HG03097 (cell line): ENCODE data around the gene ATXN1.
"Not testable (repeated sequence)": the region's sequence is repeated elsewhere in the genome, so short reads cannot be mapped to it uniquely, and the experiment has no call there.

Source experiments
- ATAC-seq: cut with Tn5 transposase; IDR thresholded peaks from one replicate; pipeline ENCODE4 v1.9.1; 2021; ENCODE audit not compliant: unreplicated experiment, low FRiP score

ATXN1 gene

DNA sequence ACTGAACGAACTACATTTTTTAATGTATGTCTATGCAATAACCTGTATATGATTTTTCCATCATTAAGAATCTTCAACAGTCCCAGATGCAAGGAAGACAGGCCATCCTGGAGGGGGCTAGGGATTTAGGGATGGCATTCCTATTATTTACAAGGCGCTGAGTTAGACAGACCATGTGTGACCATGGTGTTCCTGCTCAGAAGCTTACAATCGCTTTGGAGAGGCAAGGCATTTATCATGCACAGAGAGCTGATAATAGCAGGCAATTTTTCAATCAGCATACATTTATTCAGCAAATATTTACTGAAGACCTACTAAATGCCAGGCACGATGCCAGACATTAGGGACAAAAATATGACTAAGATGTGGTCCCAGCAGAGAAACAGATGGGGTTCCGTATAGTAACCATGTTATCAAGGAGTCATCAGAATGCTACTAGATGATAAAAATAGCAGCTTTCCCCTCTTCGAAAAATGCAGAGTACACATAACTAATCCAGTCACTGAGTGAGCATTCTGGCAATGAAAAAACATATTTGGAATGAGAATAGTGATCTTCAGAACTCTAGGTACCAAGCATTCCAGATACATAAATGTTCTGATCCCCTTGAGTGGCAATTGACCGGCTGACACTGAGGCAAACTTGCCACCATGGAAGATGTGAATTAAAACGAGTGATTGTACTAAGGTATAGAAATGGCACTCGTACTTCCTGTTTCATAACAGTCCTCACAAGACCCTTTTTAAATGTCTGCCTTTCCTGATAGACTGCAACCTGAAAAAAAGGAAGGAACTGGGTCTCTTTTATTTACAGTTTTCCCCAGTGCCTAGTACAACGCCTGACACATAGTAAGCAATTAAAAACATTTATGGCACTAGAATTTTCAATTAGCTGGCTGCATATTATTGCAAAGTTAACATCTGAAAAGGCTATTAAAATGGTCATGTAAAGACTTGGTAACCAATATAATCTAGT, 135.7 kb downstream of the ATXN1 start:
- no peak for ATAC-seq

DNA sequence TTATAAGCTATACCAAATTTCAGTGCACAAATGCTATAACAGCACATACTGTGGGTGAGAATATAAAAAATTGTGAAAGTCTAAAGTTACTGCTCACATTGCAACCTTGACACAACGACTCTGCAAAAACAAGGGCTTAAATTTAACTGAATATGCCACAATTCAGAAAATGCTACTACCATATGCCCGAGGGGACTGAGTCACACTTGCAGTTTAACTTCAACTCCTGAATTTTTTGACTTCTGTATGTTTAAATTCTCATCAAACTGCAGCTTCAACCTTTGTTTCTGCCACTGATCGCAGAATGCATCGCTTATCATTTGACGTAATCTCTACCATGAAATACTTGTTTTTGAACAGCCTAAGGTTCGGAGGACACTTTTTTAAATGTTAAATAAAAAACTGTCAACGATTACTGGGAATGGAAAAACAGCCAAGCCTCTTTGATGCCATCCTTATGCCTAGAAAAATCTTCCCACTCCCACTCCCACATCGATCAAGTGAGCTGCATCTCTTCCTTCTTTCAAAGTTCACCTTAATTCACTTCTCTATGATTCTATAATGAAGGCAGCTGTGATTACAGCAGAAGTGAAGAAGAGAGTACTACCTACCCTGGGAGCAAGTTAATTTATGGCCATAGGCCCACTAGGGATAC, 136.5 kb downstream of the ATXN1 start:
- no peak for ATAC-seq

- ATAC-seq, result no peak
Measured at GRCh38 chr6:16623731-16624130, 137.5 kb downstream of the ATXN1 start.

GRCh38 chr6:16623029-16623653, 138.1 kb downstream of the ATXN1 start:
- no peak for ATAC-seq

DNA sequence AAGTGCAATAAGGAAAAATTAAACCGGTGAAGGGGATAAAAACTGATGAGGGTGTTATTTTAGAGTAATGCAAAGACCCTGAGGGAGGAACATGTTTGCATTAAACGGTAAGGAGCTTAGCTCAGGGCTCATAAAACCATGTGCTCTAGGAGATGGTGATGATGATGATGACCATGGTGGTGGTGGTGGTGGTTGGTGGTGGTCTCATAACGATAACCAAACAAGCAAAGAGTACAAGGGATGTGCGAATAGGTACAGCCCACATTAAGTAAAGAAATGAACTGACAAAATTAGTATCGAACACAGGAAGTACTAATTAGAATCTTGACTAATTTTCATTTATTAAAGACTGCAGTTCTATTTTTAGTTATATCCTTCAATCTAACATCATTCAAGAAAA, 139.1 kb downstream of the ATXN1 start:
- no peak for ATAC-seq

DNA sequence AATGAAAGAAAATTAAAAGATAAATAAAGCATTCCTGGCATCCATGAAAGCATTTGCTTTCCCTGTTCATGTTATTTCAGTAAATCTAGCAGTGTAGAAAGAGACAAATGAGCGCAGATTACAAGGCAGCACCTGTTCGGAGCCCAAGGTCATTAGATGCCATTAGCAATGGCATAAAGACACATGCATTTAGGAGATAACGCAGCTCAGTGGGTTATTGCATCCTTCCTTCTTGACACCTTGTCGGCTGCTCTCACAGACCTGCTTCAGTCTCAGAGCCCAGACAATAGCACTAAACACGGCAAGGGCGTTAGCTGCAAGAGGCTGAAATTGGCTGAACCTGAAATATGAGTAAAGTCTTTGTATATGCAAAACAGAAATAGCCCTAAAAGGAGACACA, 140.3 kb downstream of the ATXN1 start:
- no peak for ATAC-seq

DNA sequence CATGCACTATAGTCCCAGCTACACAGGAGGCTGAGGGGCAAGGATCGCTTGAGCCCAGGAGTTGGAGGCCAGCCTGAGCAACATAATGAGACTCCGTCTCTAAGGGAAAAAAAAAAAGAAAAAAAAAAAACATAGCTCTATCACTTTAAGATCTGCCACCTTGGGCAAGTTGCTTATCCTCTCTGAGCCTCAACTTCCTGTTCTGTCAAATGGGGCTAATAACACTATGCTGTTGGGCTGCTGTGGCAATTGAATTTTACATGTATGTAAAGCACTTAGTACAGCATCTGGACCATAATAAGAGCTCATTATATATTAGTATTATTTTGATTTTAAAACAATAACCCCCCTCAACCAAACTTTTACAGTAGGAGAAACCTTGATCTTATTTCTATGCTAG, 141.5 kb downstream of the ATXN1 start:
- no peak for ATAC-seq

GRCh38 chr6:16618962-16619361, 142.3 kb downstream of the ATXN1 start:
- no peak for ATAC-seq

DNA sequence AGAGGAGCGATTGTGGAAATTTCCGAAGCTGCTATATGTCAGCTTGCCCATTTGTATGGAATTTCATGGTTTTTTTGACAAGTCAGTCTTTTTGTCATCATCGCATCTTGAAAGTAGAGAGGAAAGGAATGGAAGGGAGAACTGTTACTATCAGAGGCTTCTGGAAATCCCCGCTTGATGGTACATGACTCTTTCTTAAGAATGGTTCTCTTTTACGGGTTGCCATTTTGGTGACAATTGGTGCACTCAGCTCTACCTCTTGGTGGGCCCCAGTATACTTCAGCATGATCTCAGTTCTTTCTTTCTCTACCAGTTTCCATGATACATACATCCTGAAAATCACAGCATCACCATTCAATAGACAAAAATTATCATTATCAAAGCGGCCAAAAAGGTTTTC, 146.0 kb downstream of the ATXN1 start:
- not testable (repeated sequence) for ATAC-seq

DNA sequence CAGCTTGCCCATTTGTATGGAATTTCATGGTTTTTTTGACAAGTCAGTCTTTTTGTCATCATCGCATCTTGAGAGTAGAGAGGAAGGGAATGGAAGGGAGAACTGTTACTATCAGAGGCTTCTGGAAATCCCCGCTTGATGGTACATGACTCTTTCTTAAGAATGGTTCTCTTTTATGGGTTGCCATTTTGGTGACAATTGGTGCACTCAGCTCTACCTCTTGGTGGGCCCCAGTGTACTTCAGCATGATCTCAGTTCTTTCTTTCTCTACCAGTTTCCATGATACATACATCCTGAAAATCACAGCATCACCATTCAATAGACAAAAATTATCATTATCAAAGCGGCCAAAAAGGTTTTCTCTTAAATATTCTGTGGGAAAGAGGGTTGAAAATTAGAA, 147.1 kb downstream of the ATXN1 start:
- not testable (repeated sequence) for ATAC-seq

DNA sequence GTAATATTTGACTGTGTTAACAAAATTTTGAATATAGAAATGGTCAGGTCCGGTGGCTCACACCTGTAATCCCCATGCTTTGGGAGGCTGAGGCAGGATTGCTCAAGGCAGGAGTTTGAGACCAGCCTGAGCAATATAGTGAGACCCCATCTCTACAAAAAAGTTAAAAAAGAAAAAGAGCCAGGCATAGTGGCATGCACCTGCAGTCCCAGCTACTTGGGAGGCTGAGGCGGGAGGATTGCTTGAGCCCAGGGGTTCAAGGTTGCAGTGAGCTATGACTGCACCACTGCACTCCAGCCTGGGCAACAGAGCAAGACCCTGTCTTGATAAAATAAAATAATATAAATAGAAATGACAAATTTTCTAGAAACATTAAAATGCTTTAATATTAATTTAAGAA, 147.8 kb downstream of the ATXN1 start:
- ATAC-seq, result not testable (repeated sequence)

DNA sequence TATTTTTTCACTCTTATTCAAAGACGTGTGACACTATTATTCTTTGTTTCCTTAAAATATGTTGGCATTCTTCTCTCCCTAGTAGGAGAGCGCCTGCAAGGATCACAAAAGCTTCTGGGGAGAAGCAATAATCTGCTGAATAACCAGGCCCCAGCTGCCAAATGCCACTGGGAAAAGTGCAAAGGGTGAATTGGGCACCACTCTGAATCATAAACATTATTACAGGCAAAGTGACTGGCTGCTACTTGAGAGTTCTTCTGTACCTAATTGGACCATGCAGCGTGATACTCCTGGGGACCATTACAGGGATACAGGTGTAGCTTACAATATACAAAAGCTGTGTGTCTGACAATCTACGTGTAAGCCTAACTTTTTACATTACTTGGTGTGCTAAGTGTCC, 152.8 kb downstream of the ATXN1 start:
- ATAC-seq, result no peak

DNA sequence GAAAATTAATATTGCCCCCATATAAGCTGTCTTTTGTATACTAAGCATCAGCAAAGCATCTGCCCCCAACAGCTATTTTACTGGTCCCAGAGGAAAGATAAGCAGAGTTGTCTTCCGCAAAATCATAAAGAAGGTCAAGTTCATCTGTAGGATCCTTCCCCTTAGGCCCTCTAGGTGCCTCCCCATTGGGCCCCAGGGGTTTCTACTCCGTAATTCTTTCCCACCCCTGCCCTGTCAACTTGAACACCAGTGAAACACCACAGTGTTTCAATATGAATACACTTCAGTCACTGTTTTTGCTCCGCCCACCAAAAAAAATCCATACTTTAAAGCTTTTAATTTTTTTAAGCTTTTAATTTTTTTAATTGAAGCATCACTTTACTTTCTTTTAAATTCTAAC, 159.2 kb downstream of the ATXN1 start:
- peak; percentile 58 for ATAC-seq

DNA sequence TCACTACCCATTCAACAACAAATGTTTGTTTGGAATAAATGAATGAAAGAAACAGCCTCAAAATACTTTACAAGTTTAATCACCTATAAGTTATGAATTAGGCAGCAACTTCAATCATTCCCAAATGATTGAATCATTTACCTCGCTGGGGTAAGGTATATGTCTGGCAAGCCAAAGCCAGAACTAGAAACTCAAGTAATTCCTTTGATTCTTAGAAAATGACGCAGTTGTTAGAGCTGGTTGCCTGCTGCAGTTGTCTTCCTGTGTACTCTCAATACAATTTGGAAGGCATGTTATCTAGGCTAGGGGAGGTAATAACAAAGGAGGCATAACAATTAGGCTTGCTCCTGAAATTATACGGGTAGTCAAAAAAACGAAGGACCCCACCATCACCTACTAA, 160.6 kb downstream of the ATXN1 start:
- no peak for ATAC-seq

DNA sequence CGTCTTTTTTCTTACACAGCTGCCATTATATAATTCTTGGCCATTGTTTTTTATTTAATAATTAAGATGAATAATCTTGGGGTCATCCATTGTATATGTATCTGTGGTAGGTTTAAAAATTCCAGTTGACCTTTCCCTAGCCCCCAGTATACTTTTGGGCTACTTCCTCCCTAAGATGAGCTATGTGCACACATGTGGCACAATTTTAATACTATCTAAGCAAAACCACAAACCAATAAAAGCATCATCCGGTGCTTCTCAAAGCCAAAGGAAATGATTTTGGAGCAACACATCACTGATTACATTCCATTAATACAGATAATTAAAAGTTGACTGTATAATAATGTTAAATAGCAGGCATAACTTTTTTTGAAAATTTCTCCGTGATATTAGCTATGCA, 161.2 kb downstream of the ATXN1 start:
- no peak for ATAC-seq

DNA sequence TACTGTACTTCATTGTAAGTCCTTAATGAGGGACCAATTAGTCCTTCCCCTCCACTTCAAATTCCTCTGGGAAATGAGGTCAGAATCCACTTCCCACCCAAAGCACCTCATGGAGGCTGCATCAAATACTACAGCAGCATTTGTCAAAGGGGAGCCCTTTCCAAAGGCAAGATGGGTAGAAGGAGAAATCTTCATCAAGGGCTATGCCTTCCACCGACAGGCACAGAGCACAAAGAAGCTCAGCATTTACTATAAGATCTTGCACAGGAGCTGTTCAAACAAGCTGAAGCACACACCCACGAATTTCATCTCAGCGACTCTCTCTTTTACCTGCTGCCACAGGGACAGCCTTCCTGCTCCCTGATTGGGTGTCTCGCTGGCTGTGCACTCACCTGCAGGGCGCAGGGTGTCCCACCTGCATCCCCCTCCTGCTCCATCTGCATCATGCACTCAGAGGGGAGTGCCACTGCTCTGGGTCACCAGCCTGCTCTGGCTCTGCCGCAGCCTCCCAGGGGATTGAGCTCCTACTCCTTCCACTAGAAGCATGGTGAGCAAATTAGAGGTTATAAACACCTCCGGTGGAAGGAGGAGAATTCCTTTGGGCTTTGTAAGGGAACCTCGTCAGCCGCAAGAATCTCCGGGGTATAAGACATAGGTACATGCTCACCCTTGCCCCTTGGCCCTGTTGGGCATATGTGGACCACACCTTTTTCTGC, 164.5 kb downstream of the ATXN1 start:
- no peak for ATAC-seq

GRCh38 chr6:16595514-16596120, 165.6 kb downstream of the ATXN1 start:
- no peak for ATAC-seq

DNA sequence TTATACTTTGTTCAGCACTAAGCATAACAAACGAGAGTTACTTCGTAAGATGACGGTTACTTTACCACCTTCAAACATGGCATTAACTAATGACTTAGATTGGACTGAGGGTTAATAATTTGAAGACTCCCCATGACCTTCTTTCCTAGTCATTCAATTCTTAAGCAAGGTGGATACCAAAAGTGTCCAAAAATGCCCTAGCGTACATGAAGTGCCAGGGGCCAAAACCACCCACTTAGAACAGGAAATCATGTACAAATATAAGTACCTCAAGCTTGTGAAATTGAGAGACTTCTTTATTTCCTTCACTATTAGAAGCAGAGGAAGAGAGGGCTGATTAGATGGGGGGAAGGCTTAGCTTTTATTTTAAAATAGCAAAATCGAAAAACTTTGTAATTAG, 166.4 kb downstream of the ATXN1 start:
- no peak for ATAC-seq

GRCh38 chr6:16592223-16592911, 168.9 kb downstream of the ATXN1 start:
- no peak for ATAC-seq
